HepG2 (cell line): ENCODE measurements around the gene C1orf185. TPM values are rescaled to one million over a fixed set of nuclear protein-coding genes. Genes with fewer than 3 reads are reported as not detected.
A peak's percentile ranks its signal among the peaks of the same experiment; 100 is the strongest.

ENCODE experiments used
- ATAC-seq: fragments of 200-7000 bp; cut with Tn5 transposase; 3 replicates; pipeline ENCODE4 v1.9.1; 2020; ENCODE audit warnings: mild to moderate bottlenecking, moderate library complexity
- BruUV-seq: library from RNA; stranded (reverse); fragments of 400-500 nt; replicated peaks from 2 replicates; lab custom pipeline; 2021; lab: Mats Ljungman, UMichigan
- CTCF ChIA-PET: fragments of 300-600 bp; formaldehyde crosslinking; extraction: SDS; loops from one replicate; lab custom pipeline; 2021; ENCODE audit warnings: low total read pairs, inconsistent platforms, low intra/inter-chr PET ratio; lab: Yijun Ruan, JAX
- POLR2A ChIA-PET: fragments of 350-600 bp; sonication (Branson Sonifier 250); formaldehyde crosslinking; loops from one replicate; lab custom pipeline; 2020; ENCODE audit warnings: antibody characterized with exemption, inconsistent platforms; lab: Yijun Ruan, JAX
- DNase-seq: peaks from one replicate; pipeline ENCODE4 v3.0.0-alpha.2; 2015; ENCODE audit warnings: low spot score
- FAIRE-seq: peaks from 3 replicates; lab custom pipeline; 2011; peaks lifted over from hg19 to GRCh38; lab: Jason Lieb, UNC
- H2AFZ ChIP-seq: one replicate; pipeline ENCODE4 v1.6.1; 2011; ENCODE audit warnings: low read length, inconsistent platforms
- H3K27ac ChIP-seq: fragments of 300-600 bp; 3 replicates; pipeline ENCODE4 v1.8.0; 2011; ENCODE audit warnings: mixed run types, mild to moderate bottlenecking, mixed read lengths, low read length, inconsistent platforms; ENCODE audit not compliant: insufficient read depth; ENCODE audit errors: extremely low read length
- H3K27me3 ChIP-seq, 2 experiments: fragments of 200-600 bp in 1 of 2; 2 replicates in 1 of 2; 3 replicates in 1 of 2; pipeline versions ENCODE4 v1.6.0 to v1.8.0; 2011; ENCODE audit warnings: low read length in 2 of 2, mild to moderate bottlenecking in 2 of 2, moderate library complexity in 2 of 2, inconsistent platforms in 1 of 2; ENCODE audit not compliant: insufficient read depth in 2 of 2, control insufficient read depth in 1 of 2
- H3K36me3 ChIP-seq, 2 experiments: fragments of 200-600 bp in 1 of 2; replicated peaks in 1 of 2; 2 replicates in 1 of 2; 3 replicates in 1 of 2; pipeline versions ENCODE4 v1.5.1 to v1.8.0; 2011; ENCODE audit warnings: low read length in 2 of 2, inconsistent platforms in 1 of 2; ENCODE audit not compliant: insufficient read depth in 2 of 2, control insufficient read depth in 1 of 2
- H3K4me1 ChIP-seq: 2 replicates; pipeline ENCODE4 v1.5.1; 2012; ENCODE audit warnings: low read length, inconsistent platforms; ENCODE audit not compliant: insufficient read depth
- H3K4me2 ChIP-seq: 2 replicates; pipeline ENCODE4 v1.6.0; 2011; ENCODE audit warnings: low read depth, low read length, inconsistent platforms
- H3K4me3 ChIP-seq, 3 experiments: fragments of 200-600 bp in 1 of 3; sonication (generic), shearing (Covaris generic) in 1 of 3; replicated peaks in 1 of 3; 2 replicates each; pipeline ENCODE4 v1.5.1; 2011 to 2016; ENCODE audit warnings: low read length in 3 of 3, inconsistent platforms in 2 of 3, low read depth in 2 of 3, mild to moderate bottlenecking in 2 of 3, control low read depth in 1 of 3, mixed read lengths in 1 of 3; ENCODE audit not compliant: insufficient read depth in 1 of 3
- H3K79me2 ChIP-seq: one replicate; pipeline ENCODE4 v1.6.1; 2011; ENCODE audit warnings: low read length, inconsistent platforms; ENCODE audit not compliant: insufficient read depth
- H3K9ac ChIP-seq: 2 replicates; pipeline ENCODE4 v1.6.0; 2011; ENCODE audit warnings: mild to moderate bottlenecking, low read depth, low read length, inconsistent platforms; ENCODE audit not compliant: insufficient read depth
- H3K9me3 ChIP-seq: 2 replicates; pipeline ENCODE4 v1.5.1; 2012; ENCODE audit warnings: mild to moderate bottlenecking, low read length
- H4K20me1 ChIP-seq: 2 replicates; pipeline ENCODE4 v1.6.0; 2011; ENCODE audit warnings: inconsistent platforms, mild to moderate bottlenecking, low read length, moderate library complexity; ENCODE audit not compliant: insufficient read depth
- ATF5 ChIP-seq: sonication (generic); formaldehyde crosslinking; IDR thresholded peaks from 2 replicates; pipeline ENCODE4 v1.4.0; 2020; ENCODE audit warnings: mild to moderate bottlenecking, low read depth, missing genetic modification reagents
- CEBPB ChIP-seq: IDR thresholded peaks from 2 replicates; pipeline ENCODE4 v1.6.1; 2011; ENCODE audit warnings: low read depth, low read length, improper control_type of control experiment, borderline replicate concordance
- CEBPG ChIP-seq: IDR thresholded peaks from 2 replicates; pipeline ENCODE4 v1.6.1; 2016
- GATAD2A ChIP-seq: IDR thresholded peaks from 2 replicates; pipeline ENCODE4 v1.6.1; 2016
- HOXD1 ChIP-seq: sonication (generic); formaldehyde crosslinking; IDR thresholded peaks from 2 replicates; pipeline ENCODE4 v1.5.0; 2020; ENCODE audit warnings: missing genetic modification reagents
- JUNB ChIP-seq: sonication (generic); formaldehyde crosslinking; IDR thresholded peaks from 2 replicates; pipeline ENCODE4 v1.8.0; 2022; ENCODE audit warnings: missing genetic modification reagents, mild to moderate bottlenecking, borderline replicate concordance
- MEIS2 ChIP-seq: sonication (generic); formaldehyde crosslinking; IDR thresholded peaks from 2 replicates; pipeline ENCODE4 v1.9.0; 2021; ENCODE audit warnings: mild to moderate bottlenecking, missing genetic modification reagents
- MTF1 ChIP-seq: sonication (generic); formaldehyde crosslinking; IDR thresholded peaks from 2 replicates; pipeline ENCODE4 v1.5.0; 2020; ENCODE audit warnings: missing genetic modification reagents
- NFYC ChIP-seq: IDR thresholded peaks from 2 replicates; pipeline ENCODE4 v1.6.1; 2016; ENCODE audit warnings: missing genetic modification reagents, missing compliant biosample characterization
- PHF8 ChIP-seq: sonication (generic); formaldehyde crosslinking; IDR thresholded peaks from 2 replicates; pipeline ENCODE4 v1.5.0; 2020; ENCODE audit warnings: missing genetic modification reagents
- TAF1 ChIP-seq: sonication (generic); formaldehyde crosslinking; IDR thresholded peaks from 2 replicates; pipeline ENCODE4 v1.4.0; 2020; ENCODE audit warnings: missing genetic modification reagents
- U2AF2 ChIP-seq: fragments of 200-400 bp; formaldehyde crosslinking; IDR thresholded peaks from 2 replicates; pipeline ENCODE4 v1.6.1; 2017; ENCODE audit warnings: low read depth, mild to moderate bottlenecking, low read length
- ZBTB4 ChIP-seq: sonication (generic); formaldehyde crosslinking; IDR thresholded peaks from 2 replicates; pipeline ENCODE4 v1.4.0; 2020; ENCODE audit warnings: missing genetic modification reagents, mild to moderate bottlenecking, borderline replicate concordance
- ZFYVE20 ChIP-seq: sonication (generic); formaldehyde crosslinking; IDR thresholded peaks from 2 replicates; pipeline ENCODE4 v1.8.0; 2023; ENCODE audit warnings: low read depth, mild to moderate bottlenecking, moderate library complexity, missing genetic modification reagents, borderline replicate concordance
- ZNF282 ChIP-seq: fragments of 450-650 bp; IDR thresholded peaks from 2 replicates; pipeline ENCODE4 v1.6.1; 2018; ENCODE audit not compliant: partially characterized antibody
- ZNF3 ChIP-seq: IDR thresholded peaks from 2 replicates; pipeline ENCODE4 v1.7.0; 2017; ENCODE audit warnings: inconsistent platforms
- ZNF34 ChIP-seq: sonication (generic); formaldehyde crosslinking; IDR thresholded peaks from 2 replicates; pipeline ENCODE4 v1.4.0; 2020; ENCODE audit warnings: mild to moderate bottlenecking, missing genetic modification reagents, borderline replicate concordance
- ZNF772 ChIP-seq: sonication (generic); formaldehyde crosslinking; IDR thresholded peaks from 2 replicates; pipeline ENCODE4 v1.5.0; 2020; ENCODE audit warnings: mild to moderate bottlenecking, missing genetic modification reagents
- ZNF816 ChIP-seq: sonication (generic); formaldehyde crosslinking; IDR thresholded peaks from 2 replicates; pipeline ENCODE4 v1.8.0; 2022; ENCODE audit warnings: missing genetic modification reagents, mild to moderate bottlenecking, borderline replicate concordance
- WGBS: methylation state at CpG from one replicate; pipeline ENCODE4 v1.1.6; 2017; ENCODE audit warnings: low lambda C conversion rate; 5-methylcytosine and 5-hydroxymethylcytosine counted together
- in situ Hi-C: cut with HindIII; loops from 2 replicates; pipeline ENCODE4 v1.10.0; 2017; ENCODE audit warnings: low pct_unique_long_range_greater_than_20kb; ENCODE audit not compliant: extremely low pct_ligation_motif_present
- intact Hi-C: fragments of 100-400 bp; cut with micrococcal nuclease; formaldehyde crosslinking; loops from one replicate; pipeline ENCODE4 v1.10.0; 2022; ENCODE audit not compliant: unreplicated experiment
- polyA plus RNA-seq, 8 experiments: library from polyadenylated mRNA; depleted of rRNA in 3 of 8; stranded (reverse) in 7 of 8; unstranded in 1 of 8; fragments of >200 nt; fragmentation: Illumina TruSeq in 4 of 8; extraction: Trizol in 4 of 8; gene quantifications; 2 replicates each; pipeline versions ENCODE4 v1.2.1 to v1.2.3, GENCODE V29; 2011 to 2016; ENCODE audit warnings: low read depth in 4 of 8, missing spikeins in 1 of 8, mixed read lengths in 1 of 8; ENCODE audit not compliant: insufficient read depth in 1 of 8
- total RNA-seq, 5 experiments: library from RNA; depleted of rRNA; stranded (reverse); fragments of >200 nt; fragmentation: Illumina TruSeq; extraction: Trizol; gene quantifications; 2 replicates each; pipeline ENCODE4 v1.2.3, GENCODE V29; 2016; ENCODE audit warnings: low read depth in 1 of 5
- TF ChIP-seq, protein P1 (sequence below): sonication (generic); formaldehyde crosslinking; IDR thresholded peaks from 2 replicates; pipeline ENCODE4 v1.5.1; 2020; ENCODE audit warnings: mild to moderate bottlenecking, missing genetic modification reagents, moderate library complexity

The C1orf185 gene
- total and polyA plus RNA-seq, 2 of the 13 experiments (the other 11 are each of a cell fraction or from before 2014, with no cell fraction given) = not detected

DNA sequence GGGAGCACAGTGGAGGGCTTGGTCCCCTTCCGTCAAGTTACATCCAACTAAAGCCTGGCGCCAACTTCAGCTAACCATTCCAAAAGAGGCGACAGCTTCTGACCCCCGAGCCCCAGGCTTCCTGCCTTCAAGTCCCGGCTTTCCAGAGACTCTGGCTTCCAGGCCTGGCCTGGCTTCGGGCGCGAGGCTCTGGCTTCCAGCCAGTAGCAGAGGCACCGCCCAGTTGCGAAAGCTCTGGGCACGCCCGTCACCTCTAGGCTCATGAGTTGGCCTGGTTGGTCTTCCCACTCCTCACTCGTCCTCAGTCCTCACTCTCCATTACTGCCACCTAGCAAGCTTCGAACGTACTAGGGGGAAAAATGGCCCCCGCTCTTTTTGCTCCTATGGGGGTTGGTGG, 30.0 kb upstream of the C1orf185 start:
- 12% methylated on average over 13 of the region's 16 CpGs for WGBS
- no peak overlapping the region for H3K9ac ChIP-seq
- H3K4me2 ChIP-seq = 0 out of 2 replicates have a peak overlapping the region, but pooled peaks have one; percentile 10
- H3K4me1 ChIP-seq = no peaks in the 10 kb centered on the region
- no peaks in the 10 kb centered on the region for H3K79me2 ChIP-seq
- no peaks in the 10 kb centered on the region for H3K36me3 ChIP-seq
- no peak overlapping the region for H3K4me3 ChIP-seq
- FAIRE-seq (no peak), ATAC-seq (peak; percentile 71), DNase-seq (peak; percentile 12)
- H3K27ac ChIP-seq = no peak overlapping the region
- in situ Hi-C loops (no loop called here), intact Hi-C loops (no loop called here)
- no peaks in the 10 kb centered on the region for H4K20me1 ChIP-seq
- no peaks in the 10 kb centered on the region; a peak in 1 of 5 replicates for H3K27me3 ChIP-seq
- CTCF ChIA-PET = no interaction called here
- POLR2A ChIA-PET = no interaction called here
- no peak overlapping the region for H2AFZ ChIP-seq
- H3K9me3 ChIP-seq = no peaks in the 10 kb centered on the region
- no TSS peak for BruUV-seq
- TF ChIP-seq CEBPG (peak; percentile 36; the same call in 1 of the 2 replicates), ZNF816 (CRISPR knock-in tag) (no peak), ZBTB4 (CRISPR knock-in tag) (no peak), ZNF282 (no peak), JUNB (no peak), ZNF772 (no peak), HOXD1 (CRISPR knock-in tag) (no peak), ZNF3 (CRISPR knock-in tag) (no peak), GATAD2A (no peak), TAF1 (CRISPR knock-in tag) (no peak), ZFYVE20 (CRISPR knock-in tag) (no peak), ATF5 (CRISPR knock-in tag) (no peak), U2AF2 (no peak), CEBPB (peak; percentile 70), PHF8 (no peak), MEIS2 (no peak), ZNF34 (no peak), NFYC (CRISPR knock-in tag) (no peak), MTF1 (CRISPR knock-in tag) (no peak)
- TF ChIP-seq, protein P1, sequence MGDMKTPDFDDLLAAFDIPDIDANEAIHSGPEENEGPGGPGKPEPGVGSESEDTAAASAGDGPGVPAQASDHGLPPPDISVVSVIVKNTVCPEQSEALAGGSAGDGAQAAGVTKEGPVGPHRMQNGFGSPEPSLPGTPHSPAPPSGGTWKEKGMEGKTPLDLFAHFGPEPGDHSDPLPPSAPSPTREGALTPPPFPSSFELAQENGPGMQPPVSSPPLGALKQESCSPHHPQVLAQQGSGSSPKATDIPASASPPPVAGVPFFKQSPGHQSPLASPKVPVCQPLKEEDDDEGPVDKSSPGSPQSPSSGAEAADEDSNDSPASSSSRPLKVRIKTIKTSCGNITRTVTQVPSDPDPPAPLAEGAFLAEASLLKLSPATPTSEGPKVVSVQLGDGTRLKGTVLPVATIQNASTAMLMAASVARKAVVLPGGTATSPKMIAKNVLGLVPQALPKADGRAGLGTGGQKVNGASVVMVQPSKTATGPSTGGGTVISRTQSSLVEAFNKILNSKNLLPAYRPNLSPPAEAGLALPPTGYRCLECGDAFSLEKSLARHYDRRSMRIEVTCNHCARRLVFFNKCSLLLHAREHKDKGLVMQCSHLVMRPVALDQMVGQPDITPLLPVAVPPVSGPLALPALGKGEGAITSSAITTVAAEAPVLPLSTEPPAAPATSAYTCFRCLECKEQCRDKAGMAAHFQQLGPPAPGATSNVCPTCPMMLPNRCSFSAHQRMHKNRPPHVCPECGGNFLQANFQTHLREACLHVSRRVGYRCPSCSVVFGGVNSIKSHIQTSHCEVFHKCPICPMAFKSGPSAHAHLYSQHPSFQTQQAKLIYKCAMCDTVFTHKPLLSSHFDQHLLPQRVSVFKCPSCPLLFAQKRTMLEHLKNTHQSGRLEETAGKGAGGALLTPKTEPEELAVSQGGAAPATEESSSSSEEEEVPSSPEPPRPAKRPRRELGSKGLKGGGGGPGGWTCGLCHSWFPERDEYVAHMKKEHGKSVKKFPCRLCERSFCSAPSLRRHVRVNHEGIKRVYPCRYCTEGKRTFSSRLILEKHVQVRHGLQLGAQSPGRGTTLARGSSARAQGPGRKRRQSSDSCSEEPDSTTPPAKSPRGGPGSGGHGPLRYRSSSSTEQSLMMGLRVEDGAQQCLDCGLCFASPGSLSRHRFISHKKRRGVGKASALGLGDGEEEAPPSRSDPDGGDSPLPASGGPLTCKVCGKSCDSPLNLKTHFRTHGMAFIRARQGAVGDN (CRISPR knock-in tag) = 0 out of 2 replicates have a peak, but pooled peaks have one; percentile 24
